NCI-H2227 (cell line): Measurements from ENCODE around the gene APOL4.
A peak's percentile ranks its signal among the peaks of the same experiment; 100 is the strongest.
"Not testable (repeated sequence)": the region's sequence is repeated elsewhere in the genome, so short reads cannot be mapped to it uniquely, and the experiment has no call there.

Source experiments
- DNase-seq: peaks from one replicate; lab custom pipeline; 2025; ENCODE audit not compliant: unreplicated experiment; lab: John Stamatoyannopoulos, UW

The APOL4 gene

DNA sequence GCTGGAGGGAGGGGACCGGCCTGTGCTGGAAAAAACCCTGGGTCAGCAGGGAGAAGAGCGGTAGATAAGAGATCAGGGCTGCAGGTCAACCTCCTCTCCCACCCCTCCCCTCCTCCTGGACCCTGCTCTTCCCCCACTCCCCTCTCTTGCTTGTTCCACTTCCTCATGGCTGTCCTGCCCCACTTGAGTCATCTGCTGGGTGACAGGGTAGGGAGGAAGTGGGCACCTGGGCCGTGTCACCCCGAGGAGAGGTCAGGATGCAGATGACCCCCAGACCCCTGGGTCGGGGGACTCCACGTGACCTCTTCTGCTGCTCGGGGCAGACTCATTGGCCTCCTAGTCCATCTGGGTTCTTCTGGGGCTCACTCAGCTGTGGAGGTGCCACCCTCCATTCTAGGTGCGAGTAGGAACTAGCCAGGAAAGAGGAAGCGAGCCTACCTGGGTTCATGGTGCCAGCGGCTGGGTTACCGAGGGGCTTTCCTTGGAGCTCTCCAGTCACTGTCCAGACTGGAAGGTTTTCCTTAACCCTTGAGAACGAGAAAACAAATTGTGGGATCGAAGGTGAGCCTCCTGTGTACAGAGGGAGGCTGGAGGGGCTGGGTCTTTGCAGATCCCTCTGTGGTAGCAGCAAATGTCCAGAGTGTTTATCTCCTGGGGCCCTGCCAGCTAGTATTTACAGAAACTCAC is 31.2 kb upstream of the APOL4 start:
- no peak for DNase-seq

DNA sequence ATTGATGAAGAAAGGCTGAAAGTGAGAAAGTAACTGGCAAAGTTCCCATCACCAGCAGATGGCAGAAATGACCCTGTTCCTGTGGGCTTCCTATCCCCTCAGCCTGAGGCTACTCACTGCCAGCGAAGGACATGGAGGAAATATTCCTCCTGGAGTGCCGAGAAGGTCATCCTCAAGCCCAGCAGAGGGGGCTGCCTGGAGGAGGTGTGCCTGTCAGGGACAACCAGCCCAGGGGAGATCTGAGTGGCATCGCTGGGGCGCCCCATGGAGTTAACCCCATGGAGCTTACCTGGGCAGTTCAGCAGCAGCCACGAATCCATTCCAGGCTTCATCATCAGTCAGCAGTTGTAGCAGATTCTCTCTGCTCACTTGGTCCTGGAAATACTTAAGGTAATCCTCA is 29.4 kb upstream of the APOL4 start:
- DNase-seq: not testable (repeated sequence)

DNA sequence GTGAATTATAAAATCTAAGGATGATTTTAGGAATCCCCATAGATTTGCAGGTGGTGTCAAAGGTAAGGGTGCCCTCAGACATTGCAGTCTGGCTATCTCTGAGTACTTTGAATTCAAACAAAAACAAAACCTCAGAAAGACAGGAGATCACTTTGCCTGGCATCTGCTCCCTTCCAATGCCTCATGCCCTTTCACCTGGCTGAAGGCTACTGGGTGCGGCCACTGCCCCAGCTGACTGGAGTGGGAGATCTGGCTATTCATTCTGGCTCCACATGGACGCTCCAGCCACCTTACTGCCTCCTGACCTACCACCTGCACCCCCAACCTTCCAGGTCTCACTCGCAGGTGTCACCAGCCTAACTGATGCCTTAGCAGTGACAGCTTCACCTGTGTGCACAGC is 28.0 kb upstream of the APOL4 start:
- DNase-seq: not testable (repeated sequence)

DNA sequence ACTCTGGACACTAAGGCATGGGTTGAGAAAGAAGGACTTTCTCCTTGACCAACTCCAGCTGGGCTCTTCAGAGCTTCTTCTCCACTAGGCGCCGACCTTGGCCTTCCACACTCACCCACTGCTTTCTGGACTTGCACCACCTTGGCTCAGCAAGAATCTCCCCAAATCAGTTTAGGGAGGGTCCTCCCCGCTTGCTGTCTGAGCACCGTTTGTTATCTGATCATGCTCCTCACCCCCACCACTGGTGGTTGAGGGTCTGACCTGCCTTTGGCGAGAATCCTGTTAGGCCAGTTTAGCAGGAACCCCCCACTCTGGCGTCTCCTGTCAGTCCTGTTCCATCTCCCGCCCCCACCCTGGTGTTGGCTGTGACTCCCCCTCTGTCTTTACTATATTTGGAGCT is 27.3 kb upstream of the APOL4 start:
- DNase-seq: no peak

DNA sequence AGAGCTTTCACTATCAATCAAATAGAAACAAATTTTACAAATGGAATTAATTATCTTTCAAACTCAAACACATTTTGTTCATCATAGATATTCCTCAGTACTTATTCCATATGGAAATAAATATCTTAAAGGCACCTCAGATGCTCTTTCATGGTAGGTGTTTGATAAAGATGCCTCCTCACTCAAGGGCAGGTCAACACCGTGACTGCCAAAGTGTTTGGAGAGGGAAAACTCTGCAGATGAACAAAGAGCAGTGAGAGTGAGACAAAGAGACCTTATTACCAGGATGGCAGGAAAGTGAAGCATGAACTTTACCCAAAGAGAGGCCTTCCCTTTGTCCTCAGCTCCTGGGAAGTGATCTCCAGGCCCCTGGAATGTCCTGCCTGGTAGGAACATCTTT is 26.8 kb upstream of the APOL4 start:
- not testable (repeated sequence) for DNase-seq

DNA sequence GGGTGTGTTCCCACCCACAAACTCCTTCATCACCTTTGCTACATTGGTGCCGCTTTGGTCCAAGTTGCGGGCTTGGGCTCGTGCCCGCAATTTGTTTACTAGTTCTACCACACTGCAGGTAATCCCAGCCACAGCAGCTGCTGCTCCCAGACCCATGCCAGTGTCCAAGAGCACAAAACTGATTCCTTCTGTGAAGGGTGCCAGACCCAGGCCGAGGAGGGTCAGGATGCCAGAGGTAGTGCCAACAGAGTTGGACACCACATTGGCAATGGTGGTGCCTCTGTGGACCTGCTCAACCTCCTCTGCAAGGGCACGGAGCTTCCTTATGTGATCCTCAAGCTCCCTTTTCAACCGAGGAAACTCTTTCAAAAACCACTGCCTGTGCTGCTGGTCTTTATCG is 26.2 kb upstream of the APOL4 start:
- DNase-seq: no peak

DNA sequence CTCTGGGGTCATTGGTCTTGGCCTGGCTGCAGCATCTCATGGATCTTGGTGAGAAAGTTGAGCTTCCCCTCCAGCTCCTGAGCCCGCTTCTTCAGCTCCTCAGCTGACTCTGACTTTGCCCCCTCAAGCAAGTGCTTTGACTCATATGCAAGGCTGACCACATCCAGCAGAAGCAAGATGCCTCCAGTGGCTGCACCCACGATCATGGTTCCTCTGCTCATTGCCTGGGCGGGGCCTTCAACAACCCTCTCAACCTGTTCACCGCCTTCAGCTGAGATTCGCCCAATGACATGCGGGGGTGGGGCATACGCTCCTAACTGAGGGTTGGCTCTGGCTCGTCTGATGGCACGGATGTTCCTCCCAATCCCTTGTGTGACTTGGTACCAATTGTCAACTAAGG is 25.8 kb upstream of the APOL4 start:
- DNase-seq: no peak

DNA sequence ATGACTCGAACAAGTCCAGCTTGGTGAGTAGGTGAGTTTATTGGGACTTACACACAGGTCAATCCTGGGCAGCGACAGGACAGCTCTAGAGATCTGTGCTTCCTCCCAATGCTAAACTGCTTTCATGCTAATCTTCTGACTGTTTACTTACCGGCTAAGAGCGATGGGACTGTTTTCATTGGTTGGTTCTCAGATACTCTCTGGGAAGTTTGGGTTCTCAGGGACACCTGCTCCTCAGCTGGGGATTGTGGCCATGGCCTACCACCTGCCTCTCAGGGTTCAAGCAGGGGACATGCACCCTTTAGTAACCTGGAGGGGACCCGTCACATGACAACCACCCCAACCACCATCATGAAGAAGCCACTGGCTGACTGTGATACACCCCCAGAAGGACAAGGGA is 24.6 kb upstream of the APOL4 start:
- DNase-seq: no peak

DNA sequence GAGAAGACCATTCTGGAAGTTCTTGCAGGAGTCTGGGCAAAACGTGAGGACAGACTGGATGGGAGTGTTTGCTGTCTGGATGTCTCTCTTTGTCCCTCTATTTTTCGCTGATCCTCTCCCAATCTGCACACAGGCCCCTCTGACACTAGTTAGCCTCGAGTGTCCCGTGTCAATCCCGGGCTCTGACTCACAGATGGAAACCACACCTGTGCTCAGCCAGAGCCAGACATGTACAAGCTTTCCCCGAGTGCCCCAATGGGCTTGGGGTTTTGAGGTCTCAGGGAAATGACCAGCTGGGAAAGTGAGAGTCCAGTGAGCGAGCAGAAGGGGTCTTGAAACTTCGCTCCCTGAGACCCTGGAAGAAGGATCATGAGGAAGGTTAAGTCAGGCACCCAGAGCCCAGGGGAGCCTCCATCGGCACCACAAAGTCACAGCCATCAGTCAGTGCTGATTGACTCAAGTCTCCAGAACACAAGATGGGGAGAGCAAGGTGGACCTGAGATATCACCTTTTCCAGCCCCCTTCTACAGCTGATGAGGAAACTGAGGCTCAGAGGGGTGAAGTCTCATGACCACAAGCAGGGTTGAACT is 23.8 kb upstream of the APOL4 start:
- DNase-seq: no peak

DNA sequence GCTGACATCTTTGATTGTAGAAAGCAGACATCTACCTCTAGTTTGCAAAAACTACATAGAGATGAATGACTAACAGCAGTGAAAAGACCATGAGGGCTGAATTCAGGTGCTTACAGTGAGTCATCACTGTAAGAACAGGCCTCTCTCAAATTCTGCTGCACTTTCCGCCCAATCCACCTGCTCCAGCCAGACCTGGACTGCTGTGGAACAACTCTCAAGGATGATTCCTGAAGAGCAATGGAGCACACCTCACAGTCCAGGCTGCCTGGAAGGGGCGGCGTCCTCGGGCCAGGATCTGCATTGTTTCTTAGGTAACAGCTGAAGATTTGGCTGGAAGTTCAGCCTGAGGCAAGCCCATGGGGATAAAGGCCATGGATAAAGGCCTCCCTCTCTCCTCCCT is 22.6 kb upstream of the APOL4 start:
- no peak for DNase-seq

DNA sequence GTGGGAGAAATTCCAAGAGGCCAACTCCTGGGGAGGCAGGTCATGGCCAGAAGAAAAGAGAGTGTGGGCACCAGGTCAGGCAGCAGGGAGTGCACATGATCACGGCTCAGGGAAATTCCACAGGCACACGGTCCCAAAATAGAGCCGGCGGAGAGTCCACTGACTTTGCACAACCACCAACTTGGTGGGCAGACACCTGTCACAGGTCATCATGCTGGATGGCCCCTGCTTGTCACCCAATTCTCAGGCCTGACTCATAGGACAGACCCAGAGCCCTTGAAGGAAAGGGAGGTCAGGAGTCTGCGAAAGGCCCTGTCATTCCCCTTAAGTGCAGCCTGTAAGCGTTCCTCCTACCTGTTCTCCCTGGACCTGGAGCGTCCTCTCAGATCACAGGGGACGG is 21.9 kb upstream of the APOL4 start:
- no peak for DNase-seq

DNA sequence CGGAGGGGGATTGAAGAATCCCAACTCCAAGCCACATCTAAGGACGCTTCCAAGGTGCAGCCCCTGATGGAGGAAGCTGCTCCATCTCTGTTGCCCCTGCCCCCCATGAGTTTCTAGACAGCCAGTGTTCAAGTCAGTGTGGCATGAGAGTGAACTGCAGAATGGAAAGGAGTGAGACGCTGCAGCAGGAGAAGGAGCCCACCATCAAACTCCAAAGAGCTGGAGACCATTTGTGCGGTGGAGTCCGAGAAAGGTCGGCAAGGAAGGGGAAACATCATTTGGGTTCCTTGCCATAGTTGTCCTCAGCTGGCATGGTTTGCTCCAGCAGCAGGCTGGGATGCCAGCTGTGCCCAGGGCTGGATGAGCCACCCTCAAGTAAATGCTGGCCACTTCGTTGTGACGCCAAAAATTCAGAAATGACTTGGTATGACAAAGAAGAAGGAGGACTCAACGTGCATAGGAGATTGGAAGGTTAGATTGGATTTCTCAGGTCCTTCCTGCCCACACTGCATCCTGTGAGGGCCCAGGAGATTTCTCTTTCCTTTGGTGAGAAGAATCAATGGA is 21.4 kb upstream of the APOL4 start:
- no peak for DNase-seq

DNA sequence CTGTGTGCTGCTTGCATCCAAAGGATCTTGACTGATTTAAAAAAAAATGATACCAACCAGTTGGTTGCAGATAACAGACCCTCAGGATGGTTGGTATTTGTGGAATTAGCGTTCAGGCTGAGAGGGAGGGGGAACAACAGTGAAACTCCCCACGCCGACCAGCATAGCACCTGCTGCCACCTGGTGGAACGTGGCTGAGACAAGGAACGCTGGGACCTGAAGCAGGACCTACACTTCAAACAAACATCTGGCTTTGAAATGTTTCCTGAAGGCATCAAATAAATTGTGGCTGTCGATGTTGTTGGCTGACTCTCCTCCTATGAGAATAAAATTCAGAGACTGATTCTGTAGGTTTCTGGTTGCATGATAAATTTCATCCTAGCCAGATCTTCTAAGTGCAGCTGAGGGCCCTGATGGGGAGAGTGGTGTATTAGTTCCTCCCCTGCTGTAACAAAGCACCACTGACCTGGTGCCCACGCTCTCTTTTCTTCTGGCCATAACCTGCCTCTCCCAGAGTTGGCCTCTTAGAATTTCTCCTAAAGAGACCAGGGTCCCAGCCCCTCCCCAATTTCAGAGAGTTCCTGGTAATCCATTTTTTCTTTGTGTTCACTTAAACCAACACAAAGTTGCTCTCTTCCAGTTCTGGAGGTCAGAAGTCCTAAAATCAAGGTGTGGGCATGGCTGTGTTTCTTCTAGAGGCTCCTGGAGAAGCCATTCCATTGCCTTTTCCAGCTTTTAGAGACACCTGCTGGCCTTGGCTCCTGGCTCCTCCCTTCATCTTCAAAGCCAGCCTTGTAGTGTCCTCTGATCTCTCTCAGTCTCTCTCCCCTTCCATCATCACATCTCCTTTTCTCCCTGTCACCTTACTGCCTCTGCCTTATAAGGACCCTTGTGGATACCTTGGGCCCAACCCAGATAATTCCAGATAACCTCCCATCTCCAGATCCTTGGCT is 20.5 kb upstream of the APOL4 start:
- peak; percentile 60 for DNase-seq

DNA sequence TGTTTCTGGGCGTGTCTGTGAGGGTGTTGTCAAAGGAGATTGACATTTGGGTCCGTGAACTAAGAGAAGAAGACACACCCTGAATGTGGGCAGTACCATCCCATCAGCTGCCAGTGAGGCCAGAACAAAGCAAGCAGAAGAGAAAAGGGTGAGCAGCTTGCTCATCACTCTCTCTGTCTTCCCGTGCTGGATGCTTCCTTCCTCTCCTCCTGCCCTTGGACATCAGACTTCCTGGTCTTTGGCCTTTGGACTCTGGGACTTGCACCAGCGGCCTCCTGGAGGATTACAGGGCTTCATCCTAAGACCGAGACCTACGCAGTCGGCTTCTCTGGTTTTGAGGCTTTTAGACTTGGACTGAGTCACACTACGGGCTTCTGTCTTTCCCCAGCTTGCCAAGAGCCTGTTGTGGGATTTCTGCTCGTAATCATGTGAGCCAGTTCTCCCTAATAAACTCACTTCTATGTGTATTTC is 18.9 kb upstream of the APOL4 start:
- DNase-seq: peak; percentile 78

DNA sequence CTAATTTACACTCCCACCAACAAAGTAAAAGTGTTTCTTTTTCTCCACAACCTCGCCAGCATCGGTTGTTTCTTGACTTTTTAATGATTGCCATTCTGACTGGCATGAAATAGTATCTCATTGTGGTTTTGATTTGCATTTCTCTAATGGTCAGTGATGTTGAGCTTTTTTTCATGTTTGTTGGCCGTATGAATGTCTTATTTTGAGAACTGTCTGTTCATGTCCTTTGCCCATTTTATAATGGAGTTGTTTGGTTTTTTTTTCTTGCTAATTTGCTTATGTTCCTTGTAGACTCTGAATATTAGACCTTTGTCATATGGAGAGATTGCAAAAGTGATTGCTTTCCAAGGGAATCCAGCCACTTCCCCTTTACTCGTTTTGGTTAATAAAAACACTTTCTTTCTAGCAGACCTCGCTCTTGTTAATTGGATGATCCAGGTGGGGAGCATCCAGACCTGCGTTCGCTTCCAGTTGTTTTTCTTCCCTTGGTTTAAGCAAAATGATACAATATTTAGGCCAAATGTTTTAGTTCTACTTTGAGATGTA is 17.1 kb upstream of the APOL4 start:
- DNase-seq: no peak

DNA sequence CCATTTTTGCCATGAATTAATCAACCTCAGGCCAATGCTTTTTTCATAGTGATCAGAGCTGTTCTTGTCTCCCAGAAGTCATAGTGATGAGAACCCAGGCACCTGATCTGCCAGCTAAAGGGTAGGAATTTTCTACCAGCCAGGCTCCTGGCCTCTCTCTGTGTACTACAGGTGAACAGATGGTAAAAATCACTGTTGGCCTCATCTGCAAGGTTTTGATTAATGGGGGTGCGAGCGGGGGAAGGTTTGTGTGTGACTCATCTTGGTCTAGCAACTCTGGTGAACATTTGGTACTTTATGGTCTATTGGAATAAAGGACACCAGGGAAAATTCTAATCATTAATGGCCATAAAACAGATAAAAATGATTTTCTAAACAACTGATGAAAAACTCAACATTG is 14.4 kb upstream of the APOL4 start:
- DNase-seq: no peak

DNA sequence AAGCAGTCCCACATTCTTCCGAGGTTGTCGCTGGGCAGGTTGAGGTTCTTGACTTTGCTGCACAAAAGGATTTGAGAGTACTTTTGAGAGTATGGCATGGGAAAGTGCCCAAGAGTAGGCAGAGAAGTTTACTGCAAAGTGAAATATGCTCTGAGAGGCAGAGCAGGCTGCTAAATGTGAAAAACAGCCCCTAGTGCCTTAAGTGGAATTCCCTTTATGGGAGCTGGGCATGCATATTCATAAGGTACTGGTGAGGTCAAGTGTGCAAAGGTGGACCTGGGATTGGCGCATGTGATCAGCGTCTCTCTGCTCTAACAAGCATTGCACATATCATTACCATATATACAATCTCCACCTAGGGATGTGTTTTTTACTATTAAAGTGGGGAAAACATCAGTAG is 12.0 kb upstream of the APOL4 start:
- no peak for DNase-seq

DNA sequence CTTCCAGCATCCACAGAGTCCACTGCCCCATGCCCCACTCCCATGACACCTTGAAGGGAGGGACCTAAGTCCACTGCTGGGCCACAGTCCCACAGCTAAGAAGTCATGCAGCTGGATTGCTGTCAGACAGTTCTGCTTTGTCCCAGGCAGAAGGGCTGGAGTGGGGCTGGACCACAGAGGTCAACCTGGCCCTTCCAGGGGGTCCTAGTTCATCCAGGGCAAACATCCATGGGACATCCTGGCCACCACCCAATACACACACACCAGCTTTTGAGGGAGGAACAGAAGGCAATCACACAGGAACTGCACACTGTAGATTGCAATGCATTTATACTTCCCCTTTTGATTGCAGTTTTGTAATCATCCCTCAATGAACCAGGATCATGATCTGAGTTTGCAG is 11.3 kb upstream of the APOL4 start:
- DNase-seq: no peak

DNA sequence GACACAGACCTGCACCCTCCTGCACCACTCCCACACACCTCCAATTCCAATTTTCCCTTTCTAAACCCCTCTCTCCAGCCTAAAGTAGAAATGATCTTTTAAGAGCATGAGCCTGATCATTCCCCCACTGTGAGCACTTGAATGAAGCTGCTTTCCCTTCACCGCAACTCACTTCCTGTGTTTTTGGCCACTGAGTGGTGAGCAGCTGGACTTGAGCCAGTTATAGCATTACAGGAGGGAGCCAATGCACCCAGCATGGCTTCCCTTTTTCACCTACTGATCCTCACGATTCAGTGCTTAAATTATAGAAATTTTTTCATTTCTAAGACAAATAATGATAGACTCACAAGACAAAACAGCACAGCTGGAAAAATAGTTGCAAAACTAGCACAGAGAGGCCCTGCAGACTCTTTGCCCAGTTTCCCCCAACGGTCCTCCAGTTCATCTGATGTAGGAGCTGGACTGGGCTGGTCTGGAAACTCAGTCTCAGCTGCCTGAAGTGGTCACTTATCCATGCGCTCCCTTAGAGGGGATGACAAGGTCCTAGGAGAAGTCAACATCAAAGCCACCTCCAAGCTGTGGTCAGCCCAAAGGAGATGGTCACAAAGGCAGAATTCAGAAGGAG is 9.7 kb upstream of the APOL4 start:
- peak; percentile 8 for DNase-seq

DNA sequence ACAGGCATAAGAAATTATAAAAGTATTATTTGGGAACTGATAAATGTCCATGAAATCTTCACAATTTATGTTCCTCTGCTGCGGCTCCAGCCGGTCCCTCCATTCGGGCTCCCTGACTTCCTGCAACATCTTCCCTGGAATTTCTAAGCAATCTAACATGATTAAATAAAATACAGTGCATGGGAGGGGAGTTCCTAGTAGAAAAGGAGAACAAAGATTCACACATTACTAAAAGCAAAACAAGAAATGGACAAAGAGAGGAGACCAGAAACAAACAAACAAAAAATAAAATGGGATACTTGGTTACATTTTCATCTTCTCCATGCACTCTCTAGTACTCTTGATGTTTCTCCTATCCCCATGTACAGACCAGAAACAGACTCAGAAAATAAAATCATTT is 8.6 kb upstream of the APOL4 start:
- no peak for DNase-seq

DNA sequence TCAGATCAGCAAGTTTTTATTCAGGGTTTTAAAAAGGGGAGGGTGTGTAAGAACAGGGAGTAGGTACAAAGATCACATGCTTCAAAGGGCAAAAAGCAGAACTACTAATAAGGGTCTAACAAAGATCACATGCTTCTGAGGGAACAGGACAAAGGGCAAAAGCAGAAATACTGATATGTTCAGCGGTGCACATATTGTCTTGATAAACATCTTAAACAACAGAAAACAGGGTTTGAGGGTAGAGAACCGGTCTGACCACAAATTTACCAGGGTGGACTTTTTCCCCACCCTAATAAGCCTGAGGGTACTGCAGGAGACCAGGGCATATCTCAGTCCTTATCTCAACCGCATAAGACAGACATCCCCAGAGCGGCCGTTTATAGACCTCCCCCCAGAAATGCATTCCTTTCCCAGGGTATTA is 7.9 kb upstream of the APOL4 start:
- not testable (repeated sequence) for DNase-seq
